RWPE1 (cell line): Measurements from ENCODE around the gene ZNF865.

Experiments
- CTCF ChIA-PET: fragments of 350-600 bp; sonication (Branson Sonifier 250); formaldehyde crosslinking; extraction: SDS; loops from one replicate; lab custom pipeline; 2021; lab: Yijun Ruan, JAX
- POLR2A ChIA-PET: fragments of 400-600 bp; formaldehyde crosslinking; extraction: SDS; loops from one replicate; lab custom pipeline; 2020; ENCODE audit warnings: antibody characterized with exemption; ENCODE audit not compliant: low non-redundant PET; lab: Yijun Ruan, JAX
- DNase-seq: peaks from one replicate; pipeline ENCODE4 v3.0.0; 2012; ENCODE audit warnings: low spot score
- H3K27ac ChIP-seq: fragments of 450-650 bp; 2 replicates; pipeline ENCODE4 v1.5.1; 2017
- TF ChIP-seq, protein P1 (sequence below): fragments of 450-650 bp; conservative IDR thresholded peaks from 2 replicates; pipeline ENCODE4 v1.5.1; 2017; ENCODE audit warnings: low read depth, mild to moderate bottlenecking

Gene ZNF865

DNA sequence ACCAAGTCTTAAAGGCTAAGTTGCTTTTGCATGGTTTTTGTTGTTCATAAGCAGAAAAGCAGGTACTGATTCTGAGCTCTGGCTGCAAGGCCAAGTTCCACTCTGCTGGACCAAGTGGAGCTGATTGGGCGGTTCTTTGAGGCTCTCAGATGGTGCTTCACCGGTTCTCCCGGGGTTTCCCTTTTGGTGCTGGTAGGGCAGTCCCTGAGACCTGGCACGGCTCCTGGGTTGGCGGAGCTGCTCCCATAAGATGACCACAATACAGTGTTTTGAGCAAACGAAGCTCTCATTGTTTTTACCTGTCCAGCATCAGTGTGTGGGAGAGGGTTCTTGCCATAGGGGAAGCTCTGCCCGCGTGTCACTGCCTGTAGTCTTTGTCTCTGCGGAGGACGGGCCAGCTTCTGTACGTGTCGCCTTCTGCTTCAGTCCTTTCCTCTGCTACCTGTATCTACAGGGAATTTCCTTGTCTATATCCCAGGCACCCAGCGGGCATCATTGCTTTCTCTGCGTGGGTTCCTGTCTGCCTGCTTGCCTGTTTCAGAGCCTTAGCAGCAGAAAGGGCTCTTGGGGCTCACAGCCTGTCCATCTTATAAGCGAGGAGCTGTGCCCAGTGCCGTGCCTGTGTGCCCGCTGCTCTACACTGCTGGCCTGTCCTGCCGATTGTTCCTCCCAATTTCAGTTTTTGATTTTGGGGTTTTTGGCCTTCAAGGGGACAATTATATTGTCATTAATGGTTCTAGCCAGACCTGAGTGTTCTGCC lies 51.7 kb downstream of the ZNF865 start:
- DNase-seq: no peak
- peak overlapping the region; percentile 48 for H3K27ac ChIP-seq
- CTCF ChIA-PET: interaction anchor here (0.6 to 2.5 kb wide), 2 partner anchors 11 to 14 kb away, joined by 3 to 7 read pairs; no protein-coding TSS in a partner anchor
- POLR2A ChIA-PET: interaction anchor here (0.6 kb wide), 1 partner anchor 419 kb away, joined by 3 read pairs; no protein-coding TSS in a partner anchor
- TF ChIP-seq, protein P1, sequence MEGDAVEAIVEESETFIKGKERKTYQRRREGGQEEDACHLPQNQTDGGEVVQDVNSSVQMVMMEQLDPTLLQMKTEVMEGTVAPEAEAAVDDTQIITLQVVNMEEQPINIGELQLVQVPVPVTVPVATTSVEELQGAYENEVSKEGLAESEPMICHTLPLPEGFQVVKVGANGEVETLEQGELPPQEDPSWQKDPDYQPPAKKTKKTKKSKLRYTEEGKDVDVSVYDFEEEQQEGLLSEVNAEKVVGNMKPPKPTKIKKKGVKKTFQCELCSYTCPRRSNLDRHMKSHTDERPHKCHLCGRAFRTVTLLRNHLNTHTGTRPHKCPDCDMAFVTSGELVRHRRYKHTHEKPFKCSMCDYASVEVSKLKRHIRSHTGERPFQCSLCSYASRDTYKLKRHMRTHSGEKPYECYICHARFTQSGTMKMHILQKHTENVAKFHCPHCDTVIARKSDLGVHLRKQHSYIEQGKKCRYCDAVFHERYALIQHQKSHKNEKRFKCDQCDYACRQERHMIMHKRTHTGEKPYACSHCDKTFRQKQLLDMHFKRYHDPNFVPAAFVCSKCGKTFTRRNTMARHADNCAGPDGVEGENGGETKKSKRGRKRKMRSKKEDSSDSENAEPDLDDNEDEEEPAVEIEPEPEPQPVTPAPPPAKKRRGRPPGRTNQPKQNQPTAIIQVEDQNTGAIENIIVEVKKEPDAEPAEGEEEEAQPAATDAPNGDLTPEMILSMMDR: no peak

DNA sequence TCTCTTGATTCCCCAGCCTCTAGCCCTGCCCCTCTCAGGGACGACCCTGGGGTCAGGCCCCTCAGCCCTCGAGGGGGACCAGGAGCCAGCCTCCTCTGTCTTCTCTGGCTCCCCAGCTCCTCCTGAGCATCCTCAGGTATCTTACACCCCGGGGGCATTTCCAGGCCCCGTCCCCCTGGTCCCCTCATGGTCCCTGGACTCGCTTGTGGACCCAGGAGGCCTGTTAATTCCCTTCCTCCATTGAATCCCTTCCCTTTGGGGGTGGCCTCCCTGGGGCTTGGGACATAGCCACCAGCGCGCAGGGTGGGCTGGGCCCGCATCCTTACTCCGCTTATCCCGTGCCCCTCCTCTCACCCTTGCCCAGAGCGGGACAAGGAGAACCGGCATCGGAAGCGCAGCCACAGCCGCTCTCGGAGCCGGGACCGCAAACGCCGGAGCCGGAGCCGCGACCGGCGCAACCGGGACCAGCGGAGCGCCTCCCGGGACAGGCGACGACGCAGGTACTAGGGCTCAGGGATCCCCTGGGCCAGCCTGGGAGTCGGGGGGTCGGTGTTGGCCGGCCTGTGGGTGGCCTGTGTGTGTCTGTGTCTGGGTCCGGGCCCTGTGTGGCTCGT lies 53.5 kb downstream of the ZNF865 start:
- TF ChIP-seq, protein P1: no peak
- POLR2A ChIA-PET: no interaction called here
- CTCF ChIA-PET: no interaction called here

DNA sequence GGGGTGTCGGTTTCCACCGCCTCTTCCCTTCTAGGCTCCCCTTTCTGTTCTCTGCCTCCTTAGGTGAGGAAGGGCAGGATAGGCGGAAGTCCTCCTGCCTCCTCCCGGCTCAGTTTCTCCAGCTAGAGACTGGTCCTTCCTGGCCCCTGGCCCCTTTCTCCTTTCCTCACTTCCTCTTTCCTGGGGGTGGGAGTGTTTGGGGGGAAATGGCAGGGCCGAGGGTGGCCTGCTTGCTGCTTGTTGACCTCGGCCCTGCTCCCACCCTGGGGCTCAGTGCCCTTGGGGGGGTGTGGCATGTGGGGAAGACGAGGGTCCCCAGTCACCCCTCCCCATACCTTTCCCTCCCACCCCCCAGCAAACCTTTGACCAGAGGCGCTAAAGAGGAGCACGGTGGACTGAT lies 54.4 kb downstream of the ZNF865 start:
- CTCF ChIA-PET: no interaction called here
- no peak for DNase-seq
- POLR2A ChIA-PET: no interaction called here
- H3K27ac ChIP-seq: peak overlapping the region; percentile 22
- TF ChIP-seq, protein P1: no peak

More for the DNA sequence above, 53.5 kb downstream of the ZNF865 start:
- no peak for DNase-seq
- H3K27ac ChIP-seq: peak overlapping the region; percentile 22

DNA sequence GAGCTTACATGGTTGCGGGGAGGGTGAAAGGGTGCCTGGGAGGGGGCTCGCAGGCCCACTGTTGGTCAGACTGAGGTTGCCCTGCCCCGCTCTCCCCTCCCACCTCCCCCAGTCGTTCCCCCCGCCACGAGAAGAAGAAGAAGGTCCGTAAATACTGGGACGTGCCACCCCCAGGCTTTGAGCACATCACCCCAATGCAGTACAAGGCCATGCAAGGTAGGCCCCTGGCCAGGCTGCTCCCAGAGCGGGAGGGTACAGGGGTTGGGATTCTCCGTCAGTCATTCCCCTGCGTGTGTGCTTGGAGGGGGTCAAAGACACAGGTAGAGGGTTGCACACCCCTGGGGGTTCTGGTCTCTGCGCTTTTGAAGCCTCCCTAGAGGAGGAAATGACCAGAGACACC lies 55.0 kb downstream of the ZNF865 start:
- ChIA-PET POLR2A (no interaction called here), CTCF (no interaction called here)
- TF ChIP-seq, protein P1: no peak
- no peak for DNase-seq
- H3K27ac ChIP-seq: peak overlapping the region; percentile 28

DNA sequence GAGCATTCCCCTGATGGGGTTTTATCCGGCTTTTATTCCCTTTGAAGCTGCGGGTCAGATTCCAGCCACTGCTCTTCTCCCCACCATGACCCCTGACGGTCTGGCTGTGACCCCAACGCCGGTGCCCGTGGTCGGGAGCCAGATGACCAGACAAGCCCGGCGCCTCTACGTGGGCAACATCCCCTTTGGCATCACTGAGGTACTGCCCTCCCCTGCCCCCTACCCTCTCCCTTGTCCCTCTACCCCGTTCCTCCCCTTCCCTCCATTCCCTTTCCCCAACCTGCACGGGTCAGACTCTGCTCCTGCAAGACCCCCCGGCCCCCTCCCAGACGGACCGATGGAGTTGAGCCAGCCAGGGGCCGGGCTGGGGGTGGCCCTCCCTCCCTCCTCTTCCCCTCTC lies 55.5 kb downstream of the ZNF865 start:
- POLR2A ChIA-PET: no interaction called here
- CTCF ChIA-PET: no interaction called here
- DNase-seq: no peak
- TF ChIP-seq, protein P1: no peak
- peak overlapping the region; percentile 28 for H3K27ac ChIP-seq

DNA sequence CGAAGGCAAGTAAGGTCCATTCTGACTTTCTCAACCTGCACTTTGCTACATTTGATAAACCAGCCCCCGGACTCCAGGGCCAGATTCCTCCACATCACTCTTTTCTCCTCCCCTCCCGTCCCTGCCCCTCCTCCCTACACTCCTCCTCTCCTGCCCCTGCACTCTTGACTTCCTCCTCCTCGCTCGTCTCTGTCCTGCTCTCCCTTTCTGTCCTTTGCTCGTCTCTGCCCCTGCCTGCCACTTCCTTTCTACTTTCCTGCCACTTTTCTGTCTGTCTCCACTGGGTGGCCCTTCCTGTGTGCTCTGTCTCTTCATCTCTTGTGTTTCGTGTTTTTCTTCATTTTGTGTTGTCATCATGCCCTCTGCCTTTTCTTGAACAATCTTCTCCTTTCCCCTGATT lies 56.4 kb downstream of the ZNF865 start:
- ChIA-PET CTCF (no interaction called here), POLR2A (no interaction called here)
- TF ChIP-seq, protein P1: no peak
- peak overlapping the region; percentile 28 for H3K27ac ChIP-seq
- no peak for DNase-seq
